ENCODE data around the gene ATXN7L1. TPM values are rescaled to one million over a fixed set of nuclear protein-coding genes. Genes with fewer than 3 reads are reported as not detected.

ATXN7L1 gene
- total RNA-seq, 1 experiment from 2014 or later, result 29.9 TPM

GRCh38 chr7:105637755-105638154 is 238.6 kb downstream of the ATXN7L1 start:
- Histone ChIP-seq H3K9me3 (ENCODE audit: low read depth, low read length, poor library complexity, severe bottlenecking) (no peaks in the 10 kb centered on the region), H3K27me3 (replicated peaks; ENCODE audit: insufficient read depth, low read depth, low read length, poor library complexity) (no peaks in the 10 kb centered on the region), H3K27ac (ENCODE audit: low read depth, low read length, poor library complexity, severe bottlenecking) (no peak overlapping the region), H3K36me3 (ENCODE audit: insufficient read depth, low read length, poor library complexity, severe bottlenecking) (peaks cover 64% of the 10 kb centered on the region), H3K4me1 (ENCODE audit: insufficient read depth, low read length, poor library complexity, severe bottlenecking) (peaks cover 16% of the 10 kb centered on the region), H3K4me3 (ENCODE audit: low read depth, low read length, poor library complexity, severe bottlenecking) (no peak overlapping the region)
- TF ChIP-seq EZH2 (IDR thresholded peaks at IDR 0.05; ENCODE audit: borderline replicate concordance, low read depth, low read length, poor library complexity, severe bottlenecking) (no peak), CTCF (conservative IDR thresholded peaks at IDR 0.05; ENCODE audit: low read depth, low read length) (no peak)
- no peak for DNase-seq (ENCODE audit: low spot score)
- intact Hi-C loops (cut with micrococcal nuclease; ENCODE audit: unreplicated experiment), result no loop called here
- CTCF ChIA-PET, result interaction anchor here (0.6 kb wide), 1 partner anchor 239 kb away, joined by 4 read pairs; no protein-coding TSS in a partner anchor
- POLR2A ChIA-PET (ENCODE audit: low non-redundant PET), result no interaction called here
- BruUV-seq (replicated peaks), result no TSS peak

GRCh38 chr7:105636982-105637381 is 239.4 kb downstream of the ATXN7L1 start:
- Histone ChIP-seq H3K27ac (ENCODE audit: low read depth, low read length, poor library complexity, severe bottlenecking) (no peak overlapping the region), H3K4me1 (ENCODE audit: insufficient read depth, low read length, poor library complexity, severe bottlenecking) (peaks cover 16% of the 10 kb centered on the region), H3K27me3 (replicated peaks; ENCODE audit: insufficient read depth, low read depth, low read length, poor library complexity) (no peaks in the 10 kb centered on the region), H3K9me3 (ENCODE audit: low read depth, low read length, poor library complexity, severe bottlenecking) (no peaks in the 10 kb centered on the region), H3K4me3 (ENCODE audit: low read depth, low read length, poor library complexity, severe bottlenecking) (no peak overlapping the region), H3K36me3 (ENCODE audit: insufficient read depth, low read length, poor library complexity, severe bottlenecking) (peaks cover 62% of the 10 kb centered on the region)
- TF ChIP-seq CTCF (conservative IDR thresholded peaks at IDR 0.05; ENCODE audit: low read depth, low read length) (no peak), EZH2 (IDR thresholded peaks at IDR 0.05; ENCODE audit: borderline replicate concordance, low read depth, low read length, poor library complexity, severe bottlenecking) (no peak)
- DNase-seq (ENCODE audit: low spot score), result no peak
- intact Hi-C loops (cut with micrococcal nuclease; ENCODE audit: unreplicated experiment), result no loop called here
- ChIA-PET CTCF (no interaction called here), POLR2A (ENCODE audit: low non-redundant PET) (interaction anchor here (0.6 kb wide), 1 partner anchor 12 kb away, joined by 5 read pairs; no protein-coding TSS in a partner anchor)
- BruUV-seq (replicated peaks), result no TSS peak

GRCh38 chr7:105635197-105635596 is 241.2 kb downstream of the ATXN7L1 start:
- no peak overlapping the region for H3K4me3 ChIP-seq (ENCODE audit: low read depth, low read length, poor library complexity, severe bottlenecking)
- intact Hi-C loops (cut with micrococcal nuclease; ENCODE audit: unreplicated experiment), result no loop called here
- POLR2A ChIA-PET (ENCODE audit: low non-redundant PET), result no interaction called here
- no peaks in the 10 kb centered on the region for H3K27me3 ChIP-seq (replicated peaks; ENCODE audit: insufficient read depth, low read depth, low read length, poor library complexity)
- H3K9me3 ChIP-seq (ENCODE audit: low read depth, low read length, poor library complexity, severe bottlenecking), result no peaks in the 10 kb centered on the region
- no TSS peak for BruUV-seq (replicated peaks)
- no peak overlapping the region for H3K27ac ChIP-seq (ENCODE audit: low read depth, low read length, poor library complexity, severe bottlenecking)
- peaks cover 16% of the 10 kb centered on the region for H3K4me1 ChIP-seq (ENCODE audit: insufficient read depth, low read length, poor library complexity, severe bottlenecking)
- TF ChIP-seq EZH2 (IDR thresholded peaks at IDR 0.05; ENCODE audit: borderline replicate concordance, low read depth, low read length, poor library complexity, severe bottlenecking) (no peak), CTCF (conservative IDR thresholded peaks at IDR 0.05; ENCODE audit: low read depth, low read length) (no peak)
- H3K36me3 ChIP-seq (ENCODE audit: insufficient read depth, low read length, poor library complexity, severe bottlenecking), result peaks cover 67% of the 10 kb centered on the region
- DNase-seq (ENCODE audit: low spot score), result no peak
- CTCF ChIA-PET, result no interaction called here
